Astrocyte (in vitro differentiated cells and primary cell): ENCODE results near the gene TRAPPC12. TPM values are rescaled to one million over a fixed set of nuclear protein-coding genes. Genes with fewer than 3 reads are reported as not detected.

ENCODE experiments used
- DNase-seq: peaks from one replicate; pipeline ENCODE4 v3.0.0-alpha.2; 2010; ENCODE audit warnings: low read depth
- FAIRE-seq: peaks from 2 replicates; lab custom pipeline; 2011; peaks lifted over from hg19 to GRCh38; lab: Jason Lieb, UNC
- H2AFZ ChIP-seq: 2 replicates; pipeline ENCODE4 v1.6.0; 2012; ENCODE audit warnings: low read depth, low read length, inconsistent platforms
- H3K27ac ChIP-seq: 2 replicates; pipeline ENCODE4 v1.5.1; 2011; ENCODE audit warnings: low read depth, low read length, inconsistent platforms
- H3K27me3 ChIP-seq: 2 replicates; pipeline ENCODE4 v1.6.0; 2011; ENCODE audit warnings: low read length, inconsistent platforms; ENCODE audit not compliant: insufficient read depth
- H3K36me3 ChIP-seq: 2 replicates; pipeline ENCODE4 v1.5.1; 2011; ENCODE audit warnings: low read length, inconsistent platforms; ENCODE audit not compliant: insufficient read depth
- H3K4me1 ChIP-seq: 2 replicates; pipeline ENCODE4 v1.5.1; 2011; ENCODE audit warnings: low read length, inconsistent platforms; ENCODE audit not compliant: insufficient read depth
- H3K4me2 ChIP-seq: 2 replicates; pipeline ENCODE4 v1.6.0; 2012; ENCODE audit warnings: low read length, inconsistent platforms
- H3K4me3 ChIP-seq: 2 replicates; pipeline ENCODE4 v1.5.1; 2011; ENCODE audit warnings: low read depth, mild to moderate bottlenecking, low read length, inconsistent platforms; ENCODE audit not compliant: insufficient read depth
- H3K79me2 ChIP-seq: 2 replicates; pipeline ENCODE4 v1.6.0; 2012; ENCODE audit warnings: mild to moderate bottlenecking, low read length, inconsistent platforms; ENCODE audit not compliant: insufficient read depth
- H3K9ac ChIP-seq: 2 replicates; pipeline ENCODE4 v1.6.0; 2012; ENCODE audit warnings: mild to moderate bottlenecking, low read length, inconsistent platforms
- H3K9me3 ChIP-seq: 2 replicates; pipeline ENCODE4 v1.5.1; 2012; ENCODE audit warnings: low read depth, mild to moderate bottlenecking, low read length, inconsistent platforms; ENCODE audit not compliant: insufficient read depth
- H4K20me1 ChIP-seq: 2 replicates; pipeline ENCODE4 v1.6.0; 2012; ENCODE audit warnings: low read length, inconsistent platforms; ENCODE audit not compliant: insufficient read depth
- H3K27ac Mint-ChIP-seq: one replicate; pipeline ENCODE4 v1.8.0; 2021; ENCODE audit warnings: mild to moderate bottlenecking, mixed read lengths; ENCODE audit not compliant: unreplicated experiment
- H3K27me3 Mint-ChIP-seq: one replicate; pipeline ENCODE4 v1.8.0; 2021; ENCODE audit warnings: low read depth, mixed read lengths; ENCODE audit not compliant: unreplicated experiment
- H3K36me3 Mint-ChIP-seq: one replicate; pipeline ENCODE4 v1.8.0; 2021; ENCODE audit warnings: low read depth, mixed read lengths; ENCODE audit not compliant: unreplicated experiment
- H3K4me1 Mint-ChIP-seq: one replicate; pipeline ENCODE4 v1.8.0; 2021; ENCODE audit warnings: low read depth, mixed read lengths; ENCODE audit not compliant: unreplicated experiment
- H3K4me3 Mint-ChIP-seq: one replicate; pipeline ENCODE4 v1.8.0; 2021; ENCODE audit warnings: mild to moderate bottlenecking, moderate library complexity, mixed read lengths; ENCODE audit not compliant: unreplicated experiment
- H3K9me3 Mint-ChIP-seq: one replicate; pipeline ENCODE4 v1.8.0; 2021; ENCODE audit warnings: mild to moderate bottlenecking, mixed read lengths; ENCODE audit not compliant: unreplicated experiment
- CTCF ChIP-seq: IDR thresholded peaks from 2 replicates; pipeline ENCODE4 v1.5.1; 2011; ENCODE audit warnings: low read depth, mild to moderate bottlenecking, inconsistent platforms, low read length, moderate library complexity; ENCODE audit not compliant: insufficient read depth
- EZH2 ChIP-seq: IDR thresholded peaks from 2 replicates; pipeline ENCODE4 v1.6.1; 2012; ENCODE audit warnings: mild to moderate bottlenecking, low read length, inconsistent platforms; ENCODE audit not compliant: insufficient read depth
- total RNA-seq: library from RNA; stranded (reverse); gene quantifications from 2 replicates; pipeline ENCODE4 v1.2.1, GENCODE V29; 2021

Gene TRAPPC12
- total RNA-seq, 1 donor from 2014 or later: 62.1 TPM

GRCh38 chr2:3490191-3491170, 111.0 kb downstream of the TRAPPC12 start:
- Histone ChIP-seq H3K27ac (no peak overlapping the region), H3K36me3 (no peaks in the 10 kb centered on the region), H3K9me3 (no peaks in the 10 kb centered on the region), H3K4me2 (no peak overlapping the region), H4K20me1 (no peaks in the 10 kb centered on the region), H3K9ac (no peak overlapping the region), H3K27me3 (no peaks in the 10 kb centered on the region), H3K4me1 (peaks cover 11% of the 10 kb centered on the region), H3K79me2 (no peaks in the 10 kb centered on the region), H2AFZ (no peak overlapping the region), H3K4me3 (no peak overlapping the region)
- Mint-ChIP-seq H3K9me3 (no peaks in the 10 kb centered on the region), H3K36me3 (peaks cover 4% of the 10 kb centered on the region), H3K4me1 (peaks cover 11% of the 10 kb centered on the region), H3K27me3 (no peaks in the 10 kb centered on the region), H3K27ac (no peak overlapping the region), H3K4me3 (peak overlapping the region; percentile 62)
- DNase-seq (no peak), FAIRE-seq (no peak)
- TF ChIP-seq EZH2 (no peak), CTCF (no peak)

- Histone ChIP-seq H3K4me1 (peaks cover 11% of the 10 kb centered on the region), H3K4me2 (no peak overlapping the region), H3K27me3 (no peaks in the 10 kb centered on the region), H3K36me3 (no peaks in the 10 kb centered on the region), H3K9ac (no peak overlapping the region), H4K20me1 (no peaks in the 10 kb centered on the region), H2AFZ (no peak overlapping the region), H3K79me2 (no peaks in the 10 kb centered on the region), H3K9me3 (no peaks in the 10 kb centered on the region), H3K27ac (no peak overlapping the region), H3K4me3 (no peak overlapping the region)
- H3K27me3 Mint-ChIP-seq: no peaks in the 10 kb centered on the region
- no peak for TF ChIP-seq CTCF
- no peak for TF ChIP-seq EZH2
- no peak overlapping the region for H3K27ac Mint-ChIP-seq
- peaks cover 6% of the 10 kb centered on the region for H3K36me3 Mint-ChIP-seq
- no peak for FAIRE-seq
- no peak overlapping the region for H3K4me3 Mint-ChIP-seq
- no peak for DNase-seq
- H3K4me1 Mint-ChIP-seq: peaks cover 11% of the 10 kb centered on the region
- H3K9me3 Mint-ChIP-seq: no peaks in the 10 kb centered on the region
These were observed 111.8 kb downstream of the TRAPPC12 start for GRCh38 chr2:3491306-3491705.
